Subcutaneous adipose tissue (tissue), 4 donors: ENCODE results near the gene SFMBT2. TPM values are rescaled to one million over a fixed set of nuclear protein-coding genes. Genes with fewer than 3 reads are reported as not detected.

ENCODE experiments used
- CTCF ChIP-seq: fragments of 450-650 bp; IDR thresholded peaks from one replicate; pipeline ENCODE4 v1.5.1; 2016; ENCODE audit warnings: low read depth, mild to moderate bottlenecking, control low read depth, antibody characterized with exemption, moderate library complexity
- total RNA-seq, 4 donors: library from RNA; depleted of rRNA; stranded (reverse); fragments of >200 nt; gene quantifications; one replicate each; pipeline ENCODE4 v1.1.0, GENCODE V29; 2016

The SFMBT2 gene
- total RNA-seq, 4 donors from 2014 or later = 3.7 to 11.7 (median 7.0) TPM

GRCh38 chr10:7205656-7206055, 205.2 kb downstream of the SFMBT2 start:
- TF ChIP-seq CTCF = no peak

- no peak for TF ChIP-seq CTCF
Measured at GRCh38 chr10:7202793-7203355, 208.0 kb downstream of the SFMBT2 start.

GRCh38 chr10:7199152-7199760, 211.6 kb downstream of the SFMBT2 start:
- TF ChIP-seq CTCF = no peak

GRCh38 chr10:7196284-7196683, 214.6 kb downstream of the SFMBT2 start:
- TF ChIP-seq CTCF = no peak

- no peak for TF ChIP-seq CTCF
Measured at GRCh38 chr10:7195118-7195517, 215.7 kb downstream of the SFMBT2 start.

GRCh38 chr10:7194571-7194970, 216.3 kb downstream of the SFMBT2 start:
- no peak for TF ChIP-seq CTCF

GRCh38 chr10:7193369-7193768, 217.5 kb downstream of the SFMBT2 start:
- TF ChIP-seq CTCF = no peak
